DND-41 (cell line): ENCODE data around the gene OLIG1.

Experiments
- CTCF ChIP-seq: IDR thresholded peaks from 2 replicates; pipeline ENCODE4 v1.5.1; 2012; ENCODE audit warnings: borderline replicate concordance, low read length, moderate library complexity, mild to moderate bottlenecking; ENCODE audit not compliant: poor library complexity, severe bottlenecking; ENCODE audit errors: extremely low read depth
- EZH2 ChIP-seq: IDR thresholded peaks from 3 replicates; pipeline ENCODE4 v1.6.1; 2012; ENCODE audit warnings: borderline replicate concordance, low read depth, mild to moderate bottlenecking, moderate library complexity, low read length, inconsistent platforms; ENCODE audit not compliant: severe bottlenecking

GRCh38 chr21:33028287-33028670 lies 41.7 kb upstream of the OLIG1 start:
- TF ChIP-seq CTCF (no peak), EZH2 (no peak)
